Non-pigmented ciliary epithelial cell (primary cell): ENCODE data around the gene PAK2.
"Not testable (repeated sequence)": the region's sequence is repeated elsewhere in the genome, so short reads cannot be mapped to it uniquely, and the experiment has no call there.

ENCODE experiments used
- DNase-seq: peaks from one replicate; pipeline ENCODE4 v3.0.0-alpha.2; 2010; ENCODE audit warnings: low read depth

PAK2 gene

DNA sequence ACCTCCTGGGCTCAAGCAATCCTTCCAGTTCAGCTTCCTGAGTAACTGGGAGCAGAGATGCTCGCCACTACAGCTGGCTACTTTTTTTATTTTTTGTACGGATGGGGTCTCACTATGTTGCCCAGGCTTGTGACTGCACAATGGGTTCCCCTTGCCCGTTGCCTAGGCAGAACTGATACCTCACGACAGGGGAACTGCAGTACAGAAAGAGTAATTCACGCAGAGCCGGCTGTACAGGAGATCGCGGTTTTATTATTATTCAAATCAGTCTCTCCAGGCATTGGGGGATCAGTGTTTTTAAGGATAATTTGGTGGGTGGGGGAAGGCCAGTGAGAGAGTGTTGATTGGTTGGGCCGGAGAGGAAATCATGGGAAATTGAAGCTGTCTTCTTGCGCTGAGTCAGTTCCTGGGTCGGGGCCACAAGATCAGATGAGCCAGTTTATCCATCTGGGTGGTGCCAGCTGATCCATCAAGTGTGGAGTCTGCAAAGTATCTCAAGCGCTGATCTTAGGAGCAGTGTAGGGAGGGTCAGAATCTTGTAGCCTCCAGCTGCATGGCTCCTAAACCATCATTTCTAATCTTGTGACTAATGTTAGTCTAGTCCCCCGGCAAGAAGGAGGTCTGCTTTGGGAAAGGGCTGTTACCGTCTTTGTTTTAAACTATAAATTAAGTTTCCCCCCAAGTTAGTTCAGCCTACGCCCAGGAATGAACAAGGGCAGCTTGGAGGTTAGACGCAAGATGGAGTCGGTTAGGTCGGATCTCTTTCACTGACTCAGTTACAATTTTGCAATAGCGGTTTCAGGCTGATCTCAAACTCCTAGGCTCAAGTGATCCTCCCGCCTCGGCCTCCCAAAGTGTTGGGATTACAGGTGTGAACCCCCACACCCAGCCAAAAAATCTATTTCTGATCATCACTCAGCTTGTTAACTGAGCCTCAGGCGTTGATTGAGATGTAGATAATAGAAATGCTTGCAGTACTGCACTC is 104.9 kb downstream of the PAK2 start:
- not testable (repeated sequence) for DNase-seq

DNA sequence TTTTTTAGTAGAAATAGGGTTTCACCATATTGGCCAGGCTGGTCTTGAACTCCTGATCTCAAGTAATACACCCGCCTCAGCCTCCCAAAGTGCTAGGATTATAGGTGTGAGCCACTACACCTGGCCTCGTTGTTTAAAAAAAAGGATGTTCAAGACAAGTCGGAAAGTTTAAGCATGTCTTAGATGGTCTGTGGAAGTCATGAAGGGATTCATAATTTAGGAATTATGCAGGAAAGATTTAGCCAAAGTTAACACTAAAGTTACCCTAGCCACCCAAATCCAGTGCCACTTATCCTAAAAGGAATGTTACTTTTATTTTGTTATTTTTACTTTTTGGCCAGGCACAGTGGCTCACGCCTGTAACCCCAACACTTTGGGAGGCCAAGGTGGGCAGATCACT is 108.7 kb downstream of the PAK2 start:
- not testable (repeated sequence) for DNase-seq

DNA sequence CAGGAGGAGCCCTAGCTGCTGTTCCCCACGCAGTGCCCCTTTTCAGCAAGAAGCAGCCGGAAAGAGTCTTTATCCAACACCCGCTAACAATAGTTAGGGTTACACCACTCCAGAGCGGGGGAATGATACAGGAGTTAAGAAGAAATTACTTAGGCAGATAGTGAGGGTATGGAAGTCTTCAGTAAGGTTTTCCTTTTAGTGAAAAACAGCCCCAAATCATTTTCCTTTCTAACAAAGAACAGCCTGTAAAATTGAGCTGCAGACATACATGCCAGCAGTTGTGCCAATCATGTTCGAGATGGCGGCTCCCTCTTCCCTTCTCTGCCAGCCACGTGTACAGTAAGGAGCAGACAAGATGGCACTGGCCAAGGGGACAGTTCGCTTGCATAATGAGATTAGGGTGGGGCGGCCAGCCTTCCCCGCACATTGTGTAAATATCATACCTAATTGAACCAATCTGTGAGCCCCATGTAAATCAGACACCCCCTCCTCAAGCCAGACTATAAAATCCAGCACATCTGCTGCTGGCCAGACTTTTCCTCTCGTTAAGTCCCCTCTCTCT is 109.6 kb downstream of the PAK2 start:
- no peak for DNase-seq

DNA sequence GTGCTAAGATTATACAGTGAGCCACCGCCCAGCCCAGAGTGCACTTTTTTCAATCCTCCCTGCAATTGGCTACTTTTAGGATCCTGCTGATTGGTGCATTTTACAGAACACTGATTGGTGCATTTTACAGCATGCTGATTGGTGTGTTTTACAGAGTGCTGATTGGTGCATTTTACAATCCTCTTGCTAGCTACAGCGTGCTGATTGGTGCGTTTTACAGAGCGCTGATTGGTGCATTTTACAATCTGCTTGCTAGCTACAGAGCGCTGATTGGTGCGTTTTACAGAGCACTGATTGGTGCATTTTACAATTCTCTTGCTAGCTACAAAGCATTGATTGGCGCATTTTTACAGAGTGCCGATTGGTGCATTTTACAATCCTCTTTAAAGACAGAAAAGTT is 123.3 kb downstream of the PAK2 start:
- not testable (repeated sequence) for DNase-seq

DNA sequence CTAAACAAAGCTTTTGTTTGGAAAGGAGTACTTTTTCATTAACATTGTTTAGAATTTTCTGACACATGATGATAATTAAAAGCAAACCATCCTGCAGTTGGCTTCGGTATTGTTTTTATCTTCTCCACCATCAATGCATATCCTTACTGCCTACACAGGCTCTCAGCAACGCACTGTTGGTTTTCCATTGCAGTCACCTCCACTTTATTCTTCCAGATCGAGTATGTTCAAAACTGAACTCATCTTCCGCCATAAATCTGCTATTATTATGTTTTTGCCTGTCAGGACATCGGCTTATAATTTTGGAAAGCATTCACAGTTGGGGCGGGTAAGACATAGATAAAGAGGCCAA is 127.5 kb downstream of the PAK2 start:
- DNase-seq, result no peak

DNA sequence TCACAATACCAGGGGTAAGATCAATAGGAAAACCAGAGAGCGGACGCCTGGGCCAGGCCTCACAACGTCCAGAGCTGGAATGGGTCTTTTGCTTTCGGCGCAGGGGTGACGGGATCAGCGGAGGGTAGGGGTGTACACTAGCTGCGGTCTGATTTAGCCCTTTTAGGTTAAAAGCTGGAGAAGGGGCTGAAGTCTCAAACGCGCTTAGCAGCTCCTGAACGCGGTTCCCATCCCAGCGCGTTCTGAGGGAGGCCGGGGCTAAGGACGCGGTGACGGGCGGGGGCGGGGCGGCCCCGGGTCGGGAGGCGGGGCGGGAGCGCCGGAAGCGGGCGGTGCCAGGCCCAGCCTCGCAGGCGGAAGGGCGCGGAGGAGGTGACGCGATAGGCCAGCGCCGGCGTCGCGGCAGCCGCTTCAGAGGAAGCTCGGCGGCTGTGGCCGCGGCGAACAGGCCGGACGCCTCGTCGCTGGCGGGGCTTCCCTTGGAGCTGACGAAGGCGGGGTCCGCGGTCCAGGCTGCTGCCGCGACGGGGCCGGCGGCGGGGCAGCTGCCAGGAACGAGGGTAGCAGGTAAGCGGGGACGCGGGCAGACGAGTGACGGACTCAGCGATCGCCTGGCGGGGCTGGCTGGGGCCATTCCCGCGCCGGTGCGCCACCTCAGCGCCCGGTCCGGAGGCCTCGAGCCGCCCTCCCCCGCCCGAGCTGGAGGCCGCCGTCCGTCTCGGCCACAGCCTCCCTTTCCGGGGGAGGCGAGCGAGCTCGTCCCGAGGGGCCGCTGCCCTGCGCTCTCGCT is 128.0 kb downstream of the PAK2 start, which contains the start of gene SENP5:
Gene SENP5, plus strand, starts transcription at position 414 of the 790 bp plus-strand sequence. CDS start 17,262 bp downstream, outside the sequence.
- peak; percentile 10 for DNase-seq

DNA sequence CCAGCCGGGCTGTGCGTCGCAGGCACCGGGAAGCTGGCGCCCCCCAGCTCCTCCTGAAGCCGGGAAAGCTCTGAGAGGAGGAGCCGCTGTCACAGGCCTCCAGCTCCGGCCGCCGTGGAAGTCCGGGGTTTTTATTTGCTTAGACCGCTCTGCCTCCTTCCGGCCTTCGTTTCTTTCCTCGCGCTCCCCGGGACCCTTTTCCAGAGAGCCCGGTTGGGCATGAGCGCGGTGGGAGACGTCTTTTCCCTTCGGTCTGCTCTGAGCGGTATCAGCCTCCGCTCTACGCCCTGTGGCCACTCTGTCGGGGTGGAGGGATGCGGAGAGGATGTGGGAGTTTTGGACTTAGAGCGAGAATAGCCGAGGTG is 128.6 kb downstream of the PAK2 start:
- no peak for DNase-seq

DNA sequence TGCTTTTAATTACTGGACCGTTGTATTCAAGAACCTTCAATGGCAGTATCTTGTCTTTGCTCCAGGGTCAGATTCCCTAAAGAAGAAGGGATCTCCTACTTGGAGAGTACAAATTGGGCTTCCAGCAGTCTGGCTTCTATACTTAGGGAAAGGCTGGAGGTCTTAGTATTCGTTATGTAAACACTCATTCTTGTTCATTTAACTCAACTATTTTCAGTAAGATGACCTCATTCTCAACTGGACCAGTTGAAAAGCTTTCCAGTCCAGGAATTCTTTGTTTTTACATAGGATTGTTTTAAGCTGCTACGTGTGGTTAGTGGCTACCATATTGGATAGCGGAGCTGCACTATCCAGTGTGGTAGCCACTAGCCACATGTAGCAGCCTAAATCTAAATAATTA is 132.7 kb downstream of the PAK2 start:
- peak; percentile 28 for DNase-seq

DNA sequence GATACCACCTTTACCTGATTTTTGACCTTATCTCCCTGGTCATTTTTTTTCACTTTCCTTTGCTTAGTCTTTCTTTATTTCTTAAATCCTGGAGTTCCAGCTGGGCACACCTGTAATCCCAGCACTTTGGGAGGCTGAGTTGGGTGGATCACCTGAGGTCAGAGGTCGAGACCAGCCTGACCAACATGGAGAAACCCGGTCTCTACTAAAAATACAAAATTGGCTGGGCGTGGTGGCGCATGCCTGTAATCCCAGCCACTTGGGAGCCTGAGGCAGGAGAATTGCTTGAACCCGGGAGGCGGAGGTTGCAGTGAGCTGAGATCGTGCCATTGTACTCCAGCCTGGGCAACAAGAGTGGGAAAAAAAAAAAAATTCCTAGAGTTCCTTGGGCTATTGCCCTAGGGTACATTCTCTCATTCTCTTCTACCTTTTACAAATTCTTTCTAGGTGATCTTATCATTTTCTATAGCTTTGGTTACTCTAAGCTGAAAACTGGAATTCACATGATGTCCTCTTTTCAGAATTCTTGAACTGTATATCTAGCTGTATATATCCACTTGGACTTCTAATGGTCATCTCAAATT is 134.9 kb downstream of the PAK2 start:
- not testable (repeated sequence) for DNase-seq

DNA sequence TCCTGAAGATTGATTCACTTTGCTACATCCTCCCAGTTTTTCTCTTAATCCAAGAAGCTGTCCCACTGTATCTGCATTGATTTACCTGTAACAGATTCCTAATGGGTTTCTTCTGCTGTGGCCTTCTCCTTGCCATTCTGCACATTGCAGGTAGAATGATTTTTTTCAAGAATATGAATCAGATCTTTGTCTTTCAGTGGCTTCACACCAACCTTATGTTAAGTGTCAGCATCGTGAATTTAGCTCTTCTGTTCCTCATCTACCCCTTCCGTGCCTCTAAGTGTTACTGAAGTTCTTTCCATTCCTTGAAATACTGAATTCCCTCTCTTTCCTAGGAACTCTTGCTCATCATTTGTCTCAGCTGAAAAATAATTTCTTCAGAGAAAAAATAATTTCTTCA is 135.6 kb downstream of the PAK2 start:
- DNase-seq, result no peak
